ENCODE measurements around the gene NKAIN2. TPM values are rescaled to one million over a fixed set of nuclear protein-coding genes. Genes with fewer than 3 reads are reported as not detected.
"Not testable (repeated sequence)": the region's sequence is repeated elsewhere in the genome, so short reads cannot be mapped to it uniquely, and the experiment has no call there.

NKAIN2 gene
- total and polyA plus RNA-seq, 9 of the 15 experiments (the other 6 are each of a cell fraction or from before 2014, with no cell fraction given), result not detected

DNA sequence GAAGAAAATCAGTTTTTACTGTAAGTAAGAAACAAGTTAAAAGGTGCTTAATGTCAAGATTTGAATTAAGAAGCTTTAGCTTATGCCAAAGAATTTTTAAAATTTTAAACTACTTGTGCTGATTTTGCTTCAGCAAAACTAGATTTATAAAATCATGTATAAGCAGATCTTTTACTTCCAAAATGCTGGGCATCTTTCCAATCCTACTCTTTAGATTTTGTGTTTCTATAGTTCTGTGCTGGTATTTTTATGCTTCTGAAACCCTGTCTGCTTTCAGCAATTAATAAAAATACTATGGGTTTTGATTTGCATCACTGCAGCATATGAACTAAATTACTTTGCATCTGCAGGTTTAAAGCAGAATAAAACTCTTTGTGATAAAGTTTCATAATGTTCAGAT lies 920.0 kb downstream of the NKAIN2 start:
- FAIRE-seq (no peak), ATAC-seq (no peak), DNase-seq (ENCODE audit: extremely low read depth in 1 of 4, low spot score in 3 of 4) (no peak)
- ChIA-PET POLR2A (no interaction called here), CTCF (ENCODE audit: low intra/inter-chr PET ratio) (no interaction called here)
- Histone ChIP-seq H2AFZ (ENCODE audit: low read depth, low read length) (no peak overlapping the region), H3K36me3 (ENCODE audit: control insufficient read depth, insufficient read depth, low read length) (no peaks in the 10 kb centered on the region), H3K9me3 (replicated peaks; ENCODE audit: control insufficient read depth, insufficient read depth, low read depth, low read length) (no peaks in the 10 kb centered on the region), H4K20me1 (replicated peaks; ENCODE audit: control insufficient read depth, insufficient read depth, low read length) (no peaks in the 10 kb centered on the region), H3K4me2 (ENCODE audit: insufficient read depth, low read length) (no peak overlapping the region), H3K9me1 (ENCODE audit: control insufficient read depth, insufficient read depth, low read length) (no peaks in the 10 kb centered on the region), H3K4me1 (replicated peaks in 1 of 2; ENCODE audit: control insufficient read depth in 2 of 2, insufficient read depth in 2 of 2, low read length in 2 of 2) (no peaks in the 10 kb centered on the region), H3K27ac (ENCODE audit: extremely low read depth, low read depth, low read length) (no peak overlapping the region), H3K79me2 (ENCODE audit: control insufficient read depth, insufficient read depth, low read length) (no peaks in the 10 kb centered on the region), H3K27me3 (ENCODE audit: control insufficient read depth in 2 of 2, insufficient read depth in 2 of 2, low read length in 2 of 2) (no peaks in the 10 kb centered on the region), H3K4me3 (no peak overlapping the region), H3K9ac (ENCODE audit: insufficient read depth in 1 of 2, low read depth in 2 of 2, low read length in 2 of 2) (no peak overlapping the region)
- no TSS peak for BruUV-seq (replicated peaks)
- no peak for TF ChIP-seq RNF2 (IDR thresholded peaks at IDR 0.05)
- TF ChIP-seq ZSCAN29 (IDR thresholded peaks at IDR 0.05), result no peak
- TF ChIP-seq LEF1 (IDR thresholded peaks at IDR 0.05), result no peak
- no peak for TF ChIP-seq PHF21A (IDR thresholded peaks at IDR 0.05; ENCODE audit: borderline replicate concordance, low read depth)
- TF ChIP-seq HDAC8 (tag; IDR thresholded peaks at IDR 0.05), result no peak
- in situ Hi-C loops (cut with MboI), result no loop called here
- intact Hi-C loops (cut with micrococcal nuclease), result no loop called here

- FAIRE-seq; H4K20me1 ChIP-seq (replicated peaks; ENCODE audit: control insufficient read depth, insufficient read depth, low read length); H3K79me2 ChIP-seq (ENCODE audit: control insufficient read depth, insufficient read depth, low read length); H3K4me1 ChIP-seq (replicated peaks in 1 of 2; ENCODE audit: control insufficient read depth in 2 of 2, insufficient read depth in 2 of 2, low read length in 2 of 2); POLR2A ChIA-PET; H3K4me3 ChIP-seq; ATAC-seq; H3K27ac ChIP-seq (ENCODE audit: extremely low read depth, low read depth, low read length); H3K4me2 ChIP-seq (ENCODE audit: insufficient read depth, low read length); intact Hi-C loops (cut with micrococcal nuclease); BruUV-seq (replicated peaks); CTCF ChIA-PET (ENCODE audit: low intra/inter-chr PET ratio); H3K9me1 ChIP-seq (ENCODE audit: control insufficient read depth, insufficient read depth, low read length); in situ Hi-C loops (cut with MboI); H3K27me3 ChIP-seq (ENCODE audit: control insufficient read depth in 2 of 2, insufficient read depth in 2 of 2, low read length in 2 of 2); H2AFZ ChIP-seq (ENCODE audit: low read depth, low read length); H3K9ac ChIP-seq (ENCODE audit: insufficient read depth in 1 of 2, low read depth in 2 of 2, low read length in 2 of 2); H3K36me3 ChIP-seq (ENCODE audit: control insufficient read depth, insufficient read depth, low read length); H3K9me3 ChIP-seq (replicated peaks; ENCODE audit: control insufficient read depth, insufficient read depth, low read depth, low read length); DNase-seq (ENCODE audit: extremely low read depth in 1 of 4, low spot score in 3 of 4); TF ChIP-seq CEBPG (CRISPR knock-in tag; IDR thresholded peaks at IDR 0.05): not testable (repeated sequence)
- TF ChIP-seq, protein P1, sequence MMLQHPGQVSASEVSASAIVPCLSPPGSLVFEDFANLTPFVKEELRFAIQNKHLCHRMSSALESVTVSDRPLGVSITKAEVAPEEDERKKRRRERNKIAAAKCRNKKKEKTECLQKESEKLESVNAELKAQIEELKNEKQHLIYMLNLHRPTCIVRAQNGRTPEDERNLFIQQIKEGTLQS (IDR thresholded peaks at IDR 0.05), result peak; percentile 62
- TF ChIP-seq, protein P1 (CRISPR knock-in tag; conservative IDR thresholded peaks at IDR 0.05), result not testable (repeated sequence)
- peak; percentile 18 to 53; a peak in 1 of 4 replicates for TF ChIP-seq CEBPG (tag; conservative IDR thresholded peaks at IDR 0.05 in 1 of 2, IDR thresholded peaks at IDR 0.05 in 1 of 2)
- WGBS (ENCODE audit: insufficient coverage, low coverage, missing lambda C conversion rate), result 0% methylated on average over 1 of the region's 1 CpG
Measured at GRCh38 chr6:124737804-124738203, 934.1 kb downstream of the NKAIN2 start.
